HG03108 (cell line): Measurements from ENCODE around the gene TRIM4.
"Not testable (repeated sequence)": the region's sequence is repeated elsewhere in the genome, so short reads cannot be mapped to it uniquely, and the experiment has no call there.

ENCODE experiments used
- ATAC-seq: cut with Tn5 transposase; IDR thresholded peaks from one replicate; pipeline ENCODE4 v1.9.1; 2021; ENCODE audit warnings: moderate library complexity; ENCODE audit not compliant: unreplicated experiment

TRIM4 gene

DNA sequence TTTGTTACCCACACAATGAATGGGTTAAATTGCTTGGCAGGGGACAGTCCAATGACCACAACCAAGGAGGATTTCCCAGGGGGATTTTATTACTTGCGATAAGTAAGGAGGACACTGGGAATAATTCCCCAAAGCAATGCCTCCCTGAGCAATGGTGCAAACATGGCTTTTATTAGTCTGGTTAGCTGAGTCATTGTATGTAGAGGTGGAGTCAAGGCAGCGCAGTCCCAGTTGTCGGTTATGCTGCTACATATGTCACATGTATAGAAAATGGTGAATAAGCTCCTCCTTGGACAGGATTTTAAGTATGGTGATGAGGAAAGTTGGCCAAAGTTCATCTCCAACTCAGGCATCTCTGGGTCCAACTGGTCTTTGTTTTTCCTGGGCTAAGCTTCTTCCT, 3.9 kb upstream of the TRIM4 start:
- ATAC-seq = no peak

DNA sequence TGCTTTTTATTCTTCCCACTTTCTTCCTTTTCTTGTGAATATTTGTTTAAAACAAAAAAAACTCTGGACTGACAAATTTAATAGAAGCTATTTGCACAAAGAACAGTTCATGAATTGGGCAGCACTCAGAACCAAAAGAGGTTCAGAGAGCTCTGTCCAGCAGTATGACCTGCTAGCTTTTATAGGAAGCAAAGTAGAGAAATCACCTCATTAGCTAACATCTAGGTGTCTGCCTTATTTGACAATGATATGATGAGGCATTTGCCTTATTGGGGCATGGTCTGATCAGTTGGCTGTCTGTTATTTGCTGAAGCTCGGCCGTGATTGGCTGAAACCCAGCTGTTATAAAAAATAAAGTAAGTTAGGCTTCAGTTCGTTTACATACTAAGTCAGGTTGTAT, 819 bp upstream of the TRIM4 start:
- ATAC-seq = no peak

- no peak for ATAC-seq
These were observed 433 bp upstream of the TRIM4 start for GRCh38 chr7:99919814-99920112.

- ATAC-seq = no peak
These were observed 8.4 kb downstream of the TRIM4 start for GRCh38 chr7:99910976-99911375.

- no peak for ATAC-seq
These were observed 17.7 kb downstream of the TRIM4 start for GRCh38 chr7:99901581-99901980.

DNA sequence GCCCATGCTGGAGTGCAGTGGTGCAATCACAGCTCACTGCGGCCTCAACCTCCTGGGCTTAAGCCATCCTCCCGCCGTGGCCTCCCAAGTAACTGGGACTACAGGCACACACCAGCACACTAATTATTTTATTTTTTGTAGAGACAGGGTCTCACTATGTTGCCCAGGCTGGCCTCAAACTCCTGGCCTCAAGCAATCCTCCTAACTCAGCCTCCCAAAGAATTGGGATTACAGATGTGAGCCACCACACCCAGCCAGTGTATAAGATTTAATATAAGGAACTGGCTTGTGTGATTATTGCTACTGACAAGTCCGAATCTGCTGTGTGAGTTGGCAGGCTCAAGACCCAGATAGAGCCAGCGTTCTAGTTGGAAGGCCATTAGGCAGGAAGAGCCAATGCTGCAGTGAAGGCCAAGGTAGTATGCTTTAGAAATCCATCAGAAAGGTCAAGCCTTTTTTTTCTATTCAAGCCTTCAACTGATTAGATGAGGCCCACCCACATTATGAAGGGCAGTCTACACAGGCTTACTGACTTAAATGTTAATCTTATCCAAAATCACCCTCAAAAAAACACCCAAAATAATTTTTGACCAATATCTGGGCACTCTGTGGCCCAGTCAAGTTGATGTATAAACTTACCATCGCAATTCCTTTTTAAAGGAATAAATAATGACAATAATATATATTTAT, 19.4 kb downstream of the TRIM4 start:
- no peak for ATAC-seq

GRCh38 chr7:99898836-99899235, 20.5 kb downstream of the TRIM4 start:
- ATAC-seq = no peak

DNA sequence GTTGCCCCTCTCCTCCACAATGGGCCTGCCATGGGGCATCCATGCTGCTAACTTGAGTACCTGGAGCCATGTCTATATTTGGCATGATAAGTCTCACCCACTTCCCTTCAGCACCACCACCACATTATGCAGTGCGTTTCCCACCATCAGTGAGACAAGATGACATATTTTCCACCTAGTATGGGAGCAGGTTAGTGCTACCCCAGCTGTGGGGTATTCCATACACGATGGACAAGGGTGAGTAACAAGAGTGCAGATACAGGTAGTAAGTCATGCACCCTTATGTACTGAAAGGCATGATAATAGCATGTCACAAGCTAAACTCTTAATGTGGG, 21.3 kb downstream of the TRIM4 start:
- ATAC-seq = no peak

- no peak for ATAC-seq
These were observed 21.9 kb downstream of the TRIM4 start for GRCh38 chr7:99897322-99898022.

- ATAC-seq = no peak
These were observed 24.6 kb downstream of the TRIM4 start for GRCh38 chr7:99894738-99895137.

DNA sequence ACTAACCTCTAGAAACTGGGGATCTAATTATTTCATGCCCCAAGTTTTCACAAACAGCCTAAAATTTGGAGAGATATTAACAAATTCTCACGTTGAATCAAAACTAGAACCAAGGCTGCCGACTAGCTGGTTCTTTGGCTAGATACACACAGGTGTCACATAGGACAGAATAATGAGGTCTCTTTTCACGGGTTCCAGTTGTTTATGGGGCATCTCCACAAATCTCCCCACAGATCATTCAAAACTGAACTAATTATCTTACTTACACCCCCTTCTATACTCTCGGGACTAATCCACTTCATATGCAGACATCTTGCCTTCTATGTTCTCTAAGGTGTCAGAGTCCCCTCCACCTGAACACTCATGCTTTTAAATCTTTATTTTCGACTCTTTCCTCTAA, 26.1 kb downstream of the TRIM4 start:
- no peak for ATAC-seq

GRCh38 chr7:99890348-99890747, 29.0 kb downstream of the TRIM4 start:
- ATAC-seq = not testable (repeated sequence)

DNA sequence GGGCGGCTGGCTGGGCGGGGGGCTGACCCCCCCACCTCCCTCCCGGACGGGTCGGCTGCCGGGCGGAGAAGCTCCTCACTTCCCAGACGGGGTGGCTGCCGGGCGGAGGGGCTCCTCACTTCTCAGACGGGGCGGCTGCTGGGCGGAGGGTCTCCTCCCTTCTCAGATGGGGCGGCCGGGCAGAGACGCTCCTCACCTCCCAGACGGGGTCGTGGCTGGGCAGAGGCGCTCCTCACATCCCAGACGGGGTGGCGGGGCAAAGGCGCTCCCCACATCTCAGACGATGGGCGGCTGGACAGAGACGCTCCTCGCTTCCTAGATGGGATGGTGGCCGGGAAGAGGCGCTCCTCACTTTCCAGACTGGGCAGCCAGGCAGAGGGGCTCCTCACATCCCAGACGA, 31.0 kb downstream of the TRIM4 start:
- not testable (repeated sequence) for ATAC-seq

DNA sequence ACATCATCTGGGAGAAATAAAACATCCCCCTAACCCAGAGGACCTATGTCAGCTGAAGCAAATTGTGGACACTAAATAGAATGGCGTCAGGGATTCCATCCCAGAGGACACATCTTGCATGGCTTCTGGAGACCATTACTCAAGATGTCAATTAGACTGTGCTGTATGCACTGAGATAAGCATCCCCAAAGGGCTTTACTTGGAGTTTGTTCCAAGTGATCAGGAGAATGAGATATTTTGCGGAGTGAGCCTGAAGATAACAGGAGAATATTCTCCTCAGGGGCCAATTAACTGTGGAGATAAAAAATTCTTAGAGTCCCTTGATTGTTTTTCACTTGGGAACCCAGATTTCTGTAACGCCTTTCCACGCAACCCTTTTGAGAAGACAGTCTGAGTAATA, 38.0 kb downstream of the TRIM4 start:
- ATAC-seq = no peak

DNA sequence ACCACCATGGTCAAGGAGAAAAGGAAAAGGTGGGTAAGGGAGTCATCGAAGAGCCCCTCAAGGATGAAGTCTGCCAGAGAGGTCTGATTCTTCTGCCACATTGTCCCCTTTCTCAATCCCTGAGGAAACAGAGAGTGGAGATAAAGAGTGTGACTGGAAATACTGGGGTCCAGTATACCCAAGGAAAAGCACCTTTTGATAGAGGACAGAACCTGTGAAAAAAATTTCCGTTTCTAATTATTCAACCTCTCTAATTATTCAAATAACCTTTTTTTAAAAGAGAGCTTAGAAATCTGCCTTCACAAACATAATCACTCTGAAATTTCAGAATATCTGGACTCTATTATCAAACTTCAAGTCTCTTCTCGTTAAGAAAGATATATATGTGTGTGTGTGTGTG, 42.4 kb downstream of the TRIM4 start, which contains the start of gene OR2AE1:
Gene OR2AE1, minus strand, starts transcription at position 101 of the 400 bp plus-strand sequence. Its CDS starts 0 bp downstream, at position 101.
- ATAC-seq = no peak

GRCh38 chr7:99876491-99876890, 42.8 kb downstream of the TRIM4 start:
- no peak for ATAC-seq

GRCh38 chr7:99868246-99868645, 51.1 kb downstream of the TRIM4 start:
- ATAC-seq = no peak

DNA sequence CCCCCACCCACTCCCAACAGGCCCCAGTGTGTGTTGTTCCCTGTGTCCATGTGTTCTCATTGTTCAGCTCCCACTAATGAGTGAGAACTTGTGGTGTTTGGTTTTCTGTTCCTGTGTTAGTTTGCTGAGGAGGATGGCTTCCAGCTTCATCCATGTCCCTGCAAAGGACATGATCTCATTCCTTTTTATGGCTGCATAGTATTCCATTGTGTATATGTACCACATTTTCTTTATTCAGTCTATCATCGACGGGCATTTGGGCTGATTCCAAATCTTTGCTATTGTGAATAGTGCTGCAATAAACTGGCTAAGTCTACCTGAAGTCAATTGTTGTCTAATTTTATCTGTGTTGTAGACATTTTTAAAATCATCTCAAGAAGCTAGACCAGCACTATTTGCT, 51.9 kb downstream of the TRIM4 start:
- ATAC-seq = not testable (repeated sequence)

DNA sequence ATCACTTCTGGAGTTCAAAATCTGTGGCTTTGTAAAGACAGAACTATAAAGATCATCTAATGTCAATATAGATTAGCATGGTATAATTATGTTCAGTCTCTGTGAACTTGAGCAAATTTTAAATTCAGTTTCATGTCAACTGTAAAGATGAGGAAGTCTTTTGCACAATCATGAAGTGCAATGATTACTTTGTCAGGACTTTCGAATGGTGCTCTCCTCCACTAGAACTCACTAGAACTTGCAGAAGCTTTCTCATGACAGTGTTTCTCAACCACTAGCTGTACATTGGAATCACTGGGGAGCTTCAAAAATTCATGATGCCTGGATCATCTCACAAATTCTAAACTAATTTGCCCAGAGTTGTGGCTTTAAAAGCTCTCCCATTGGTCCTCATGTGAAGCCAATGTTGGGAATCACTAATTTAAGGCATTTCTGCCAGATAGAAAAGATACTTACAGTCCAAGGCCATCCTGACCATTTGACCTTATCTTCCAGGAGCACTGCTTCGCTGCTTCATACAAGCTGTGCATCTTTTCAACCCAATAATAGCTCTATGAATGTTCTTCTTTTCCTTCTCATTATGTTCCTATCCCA, 55.4 kb downstream of the TRIM4 start:
- ATAC-seq = no peak

DNA sequence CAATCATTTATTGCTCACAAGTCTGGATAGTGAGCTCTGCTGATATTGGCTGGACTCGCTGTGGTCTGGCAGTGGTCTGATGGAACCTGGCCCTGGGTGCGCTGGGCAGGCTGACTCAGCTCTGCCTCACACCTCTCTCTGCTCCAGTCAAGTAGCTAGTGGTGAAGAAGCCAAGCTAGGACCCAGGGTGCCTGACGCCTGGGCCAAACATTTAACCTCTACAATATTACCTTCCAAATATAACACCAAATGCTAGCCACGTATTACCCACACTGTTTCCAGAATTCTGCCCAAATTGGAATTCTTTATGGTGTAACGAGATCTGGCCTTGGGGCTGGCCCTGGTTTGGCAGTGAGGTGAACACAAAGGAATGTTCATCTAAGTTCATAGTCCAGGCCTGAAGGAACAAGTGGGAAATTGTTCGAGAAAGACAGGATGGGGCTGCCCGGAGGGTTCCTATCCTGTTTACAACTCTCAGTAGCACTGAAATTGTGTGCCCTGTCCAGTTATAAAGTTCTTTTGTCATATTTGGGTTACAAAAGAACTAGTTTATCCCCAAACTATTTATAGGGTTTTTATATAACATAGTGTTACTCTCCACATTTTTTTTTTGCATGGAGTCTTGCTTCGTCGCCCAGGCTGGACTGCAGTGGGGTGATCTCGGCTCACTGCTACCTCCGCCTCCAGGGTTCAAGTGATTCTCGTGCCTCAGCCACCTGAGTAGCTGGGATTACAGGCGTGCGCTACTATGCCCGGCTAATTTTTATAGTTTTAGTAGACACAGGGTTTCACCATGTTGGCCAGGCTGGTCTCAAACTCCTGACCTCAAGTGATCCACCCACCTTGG, 58.8 kb downstream of the TRIM4 start:
- ATAC-seq = no peak

- ATAC-seq = no peak
These were observed 64.1 kb downstream of the TRIM4 start for GRCh38 chr7:99855236-99855635.
